ENCODE data around the gene CATSPERE.

The CATSPERE gene

DNA sequence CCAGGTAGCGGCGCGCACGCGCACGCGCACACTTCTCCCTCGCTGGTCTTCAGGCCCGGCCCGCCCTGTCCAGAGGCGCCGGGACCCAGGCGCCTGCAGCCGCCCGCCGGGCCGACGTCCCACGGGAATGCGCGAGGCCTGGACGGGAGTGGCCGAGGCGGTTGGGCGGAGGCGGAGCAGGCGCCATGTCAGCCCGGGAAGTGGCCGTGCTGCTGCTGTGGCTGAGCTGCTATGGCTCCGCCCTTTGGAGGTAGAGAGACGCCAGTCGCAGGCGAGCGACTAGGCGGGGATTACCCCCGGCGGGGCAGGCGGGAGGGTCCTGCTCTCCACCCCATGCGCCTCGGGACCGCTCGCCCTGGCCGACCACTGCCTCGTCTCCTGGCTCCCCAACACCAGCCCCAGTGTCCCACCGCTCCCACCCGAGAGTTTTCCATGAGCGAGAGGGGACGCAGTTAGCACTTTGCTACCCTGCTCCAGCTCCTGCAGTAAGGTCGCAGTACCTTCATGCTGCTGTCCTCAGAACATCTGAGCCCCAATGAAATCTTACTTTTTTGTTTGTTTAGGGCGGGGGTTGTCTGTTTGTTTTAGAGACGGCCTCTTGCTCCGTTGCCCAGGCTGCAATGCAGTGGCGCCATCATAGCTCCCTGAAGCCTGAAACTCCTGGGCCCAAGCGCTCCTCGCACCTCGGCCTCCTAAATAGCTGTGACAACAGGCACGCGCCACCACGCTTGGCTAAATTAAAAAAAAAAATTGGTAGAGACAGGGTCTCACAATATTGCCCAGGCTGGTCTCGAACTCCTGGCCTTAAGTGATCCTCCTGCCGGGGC, at the start of gene CATSPERE:
TSS of gene CATSPERE (plus strand) at position 29 of the 827 bp plus-strand sequence. CDS start at position 186, 157 bp downstream.
- DNase-seq (ENCODE audit: low read depth): peak; percentile 37

GRCh38 chr1:244412176-244412575, 48.9 kb upstream of the CATSPERE start:
- DNase-seq (ENCODE audit: low read depth): no peak

DNA sequence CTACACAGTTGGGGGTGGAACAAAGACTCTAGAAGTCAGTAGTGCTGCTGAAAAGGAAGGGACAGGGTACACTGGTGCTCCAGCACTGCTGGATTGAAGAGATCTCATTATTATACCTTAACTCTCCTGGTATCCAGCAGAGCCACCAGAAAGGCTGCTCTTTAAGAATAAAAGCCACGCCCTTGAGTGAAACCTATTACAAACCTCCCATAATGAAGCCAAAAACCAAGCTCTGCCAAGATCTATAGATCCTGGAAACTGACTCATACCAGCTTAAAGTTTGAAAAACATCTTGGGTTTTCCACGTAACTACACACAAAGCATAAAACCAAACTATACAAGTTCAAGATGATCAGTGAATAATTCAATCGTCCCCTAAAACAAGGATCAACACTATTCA, 47.3 kb upstream of the CATSPERE start:
- no peak for DNase-seq (ENCODE audit: low read depth)

- DNase-seq (ENCODE audit: low read depth): no peak
Measured at GRCh38 chr1:244414543-244414942, 46.5 kb upstream of the CATSPERE start.

DNA sequence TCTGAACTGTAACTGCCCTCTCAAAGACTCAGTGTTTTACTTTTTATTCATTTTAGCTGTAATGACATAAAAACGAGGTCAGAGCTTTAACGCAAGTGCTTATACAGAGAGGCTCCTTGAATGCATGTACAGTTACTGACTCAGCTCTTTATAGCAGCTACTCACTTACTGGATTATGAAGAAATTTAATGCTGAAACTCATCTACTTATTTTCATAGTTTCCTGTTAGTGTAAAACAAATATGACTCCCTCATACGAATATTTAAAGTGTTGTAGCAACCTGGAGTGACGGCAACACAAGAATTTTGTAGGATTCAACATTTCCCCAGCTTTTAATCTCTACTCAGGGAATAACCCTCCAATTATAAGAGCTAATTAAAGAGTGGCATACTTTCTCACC, 42.0 kb upstream of the CATSPERE start:
- DNase-seq (ENCODE audit: low read depth): no peak

DNA sequence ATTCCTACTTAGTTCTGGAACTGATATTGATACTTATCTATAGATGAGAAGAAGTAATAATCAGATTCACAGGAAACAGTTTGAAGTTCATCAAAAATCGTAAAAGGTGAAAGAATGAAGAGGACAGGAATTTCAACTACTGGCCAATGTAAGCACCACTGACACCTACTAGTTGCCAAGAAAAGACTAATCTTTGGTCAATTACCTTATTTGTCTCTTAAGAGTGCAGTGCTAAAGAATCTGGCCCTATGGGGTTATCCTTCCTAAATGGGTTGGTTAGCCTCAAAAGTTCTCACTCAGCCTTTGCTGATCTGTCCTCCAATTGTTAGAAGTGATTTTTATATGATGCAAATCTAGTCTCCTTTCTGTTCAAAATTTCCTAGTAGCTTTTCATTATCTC, 38.9 kb upstream of the CATSPERE start:
- no peak for DNase-seq (ENCODE audit: low read depth)

- no peak for DNase-seq (ENCODE audit: low read depth)
Measured at GRCh38 chr1:244424649-244425334, 36.3 kb upstream of the CATSPERE start.

GRCh38 chr1:244427647-244428046, 33.4 kb upstream of the CATSPERE start:
- no peak for DNase-seq (ENCODE audit: low read depth)

- no peak for DNase-seq (ENCODE audit: low read depth)
Measured at GRCh38 chr1:244429818-244430217, 31.3 kb upstream of the CATSPERE start.

DNA sequence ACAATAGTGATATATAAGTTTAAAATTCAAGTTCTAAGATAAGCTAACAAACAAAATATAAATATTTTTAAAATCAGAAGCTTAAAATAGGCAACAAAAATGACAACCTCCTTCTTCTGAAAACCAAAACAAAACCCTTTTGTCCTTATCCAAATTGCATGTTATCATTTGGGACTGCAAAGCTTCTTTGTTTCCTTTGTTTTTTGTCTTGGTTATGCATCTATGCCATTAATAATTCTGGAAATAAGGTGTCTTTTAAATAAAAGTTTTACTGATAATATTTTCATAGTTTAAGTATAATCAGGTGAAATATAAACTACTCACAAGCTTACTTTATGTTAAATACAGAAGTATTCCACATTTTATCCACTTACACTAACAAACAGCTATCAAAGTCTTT, 29.9 kb upstream of the CATSPERE start:
- no peak for DNase-seq (ENCODE audit: low read depth)

- DNase-seq (ENCODE audit: low read depth): no peak
Measured at GRCh38 chr1:244435562-244436205, 25.4 kb upstream of the CATSPERE start.

DNA sequence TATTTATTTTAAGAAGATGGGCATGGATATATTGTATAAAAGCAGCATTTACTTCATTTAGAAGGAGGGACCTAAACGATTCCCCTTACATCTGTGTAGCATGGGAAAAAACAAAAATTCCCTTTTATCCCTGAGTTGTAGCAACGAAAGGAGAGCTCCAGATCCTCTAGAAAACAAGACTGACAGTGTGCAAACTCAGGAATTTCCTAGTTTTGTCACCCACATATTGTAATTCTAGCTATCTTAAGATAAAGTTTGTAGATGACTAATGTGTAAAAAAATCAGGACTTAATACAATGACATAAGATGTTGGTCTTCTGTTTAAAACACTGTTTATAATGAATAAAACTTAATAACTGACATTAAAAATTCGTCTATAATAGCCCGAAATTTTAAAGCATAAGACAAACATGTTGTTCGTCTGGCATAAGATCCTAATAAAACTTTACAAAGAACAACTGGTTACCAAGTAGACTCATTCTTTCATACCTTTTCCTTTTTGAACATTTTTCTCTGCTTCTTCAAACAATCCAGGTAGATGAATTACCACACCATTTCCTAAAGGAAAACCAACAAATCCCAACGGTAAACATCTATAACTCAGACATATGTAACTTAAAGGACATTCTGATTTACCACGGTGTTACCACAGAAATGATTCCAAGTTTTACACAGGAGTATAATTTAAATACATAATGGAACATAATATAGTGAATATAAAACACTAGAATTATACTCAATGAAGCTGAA, 24.6 kb upstream of the CATSPERE start:
- no peak for DNase-seq (ENCODE audit: low read depth)

DNA sequence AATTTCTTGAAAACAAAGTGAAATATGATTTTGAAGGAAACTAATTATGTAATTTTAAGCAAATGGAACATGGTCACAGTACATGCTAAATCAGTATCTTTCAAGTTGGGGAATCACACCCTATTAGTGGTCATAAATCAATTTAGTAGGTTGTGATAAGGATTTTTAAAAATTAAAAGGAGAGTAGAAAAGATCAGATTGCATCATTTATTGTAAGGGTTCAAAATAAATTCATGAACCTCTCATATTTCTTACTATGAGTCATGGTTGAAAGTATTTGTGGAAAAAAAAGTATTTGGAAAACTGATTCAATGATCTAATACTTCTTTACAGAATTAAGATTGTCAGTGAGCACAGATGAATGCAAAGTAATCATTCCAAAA, 24.0 kb upstream of the CATSPERE start:
- DNase-seq (ENCODE audit: low read depth): no peak

DNA sequence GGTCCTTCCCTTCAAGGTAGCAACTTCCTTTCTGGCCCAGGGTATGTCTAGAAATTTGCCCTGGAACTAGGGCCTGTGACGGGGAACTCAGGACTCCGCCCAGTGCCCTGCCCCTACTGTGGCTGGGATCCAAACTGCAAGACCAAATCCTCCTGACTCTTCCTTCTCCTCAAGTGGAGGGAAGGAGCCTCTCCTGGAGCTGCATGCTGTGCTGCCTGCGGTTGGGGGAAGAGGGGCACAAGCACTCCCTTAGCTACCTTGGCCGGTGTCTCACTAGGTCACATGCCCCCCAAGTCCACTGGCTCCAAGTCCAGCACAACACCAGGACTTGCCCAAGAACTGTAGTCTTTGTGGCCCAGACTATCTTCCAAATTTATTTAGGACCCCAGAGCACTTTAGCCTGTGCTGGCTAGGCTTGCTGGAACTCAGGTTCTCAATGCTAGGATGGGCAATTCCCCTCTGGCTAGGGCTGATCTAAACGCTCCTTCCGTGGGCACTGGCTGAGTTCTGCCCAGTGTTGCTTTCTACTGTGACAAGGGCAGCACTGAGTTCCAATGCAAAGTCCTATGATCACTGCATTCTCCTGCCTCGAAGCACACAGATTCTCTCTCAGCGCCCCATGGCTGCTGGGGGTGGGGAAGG, 21.6 kb upstream of the CATSPERE start:
- no peak for DNase-seq (ENCODE audit: low read depth)

GRCh38 chr1:244442850-244443249, 18.2 kb upstream of the CATSPERE start:
- DNase-seq (ENCODE audit: low read depth): no peak

DNA sequence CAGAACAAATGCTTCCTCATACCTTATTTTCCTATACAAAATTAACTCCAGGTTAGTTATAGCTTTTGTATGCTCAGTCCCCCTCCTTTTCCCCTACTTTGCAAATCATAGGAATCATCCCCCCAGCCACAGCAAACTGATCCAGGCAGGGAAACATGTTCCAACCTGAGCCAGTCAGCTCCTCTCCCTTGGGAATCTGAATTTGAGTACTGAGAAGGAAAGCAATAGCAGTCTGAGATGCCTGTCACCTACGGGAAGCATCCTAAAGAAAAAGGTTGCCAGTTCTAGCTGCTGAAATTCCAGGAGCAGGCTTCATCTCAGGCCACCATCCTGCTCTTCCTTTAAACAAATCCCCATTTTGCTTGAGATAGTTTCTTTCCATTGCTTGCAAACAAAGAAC, 16.2 kb upstream of the CATSPERE start:
- DNase-seq (ENCODE audit: low read depth): no peak

DNA sequence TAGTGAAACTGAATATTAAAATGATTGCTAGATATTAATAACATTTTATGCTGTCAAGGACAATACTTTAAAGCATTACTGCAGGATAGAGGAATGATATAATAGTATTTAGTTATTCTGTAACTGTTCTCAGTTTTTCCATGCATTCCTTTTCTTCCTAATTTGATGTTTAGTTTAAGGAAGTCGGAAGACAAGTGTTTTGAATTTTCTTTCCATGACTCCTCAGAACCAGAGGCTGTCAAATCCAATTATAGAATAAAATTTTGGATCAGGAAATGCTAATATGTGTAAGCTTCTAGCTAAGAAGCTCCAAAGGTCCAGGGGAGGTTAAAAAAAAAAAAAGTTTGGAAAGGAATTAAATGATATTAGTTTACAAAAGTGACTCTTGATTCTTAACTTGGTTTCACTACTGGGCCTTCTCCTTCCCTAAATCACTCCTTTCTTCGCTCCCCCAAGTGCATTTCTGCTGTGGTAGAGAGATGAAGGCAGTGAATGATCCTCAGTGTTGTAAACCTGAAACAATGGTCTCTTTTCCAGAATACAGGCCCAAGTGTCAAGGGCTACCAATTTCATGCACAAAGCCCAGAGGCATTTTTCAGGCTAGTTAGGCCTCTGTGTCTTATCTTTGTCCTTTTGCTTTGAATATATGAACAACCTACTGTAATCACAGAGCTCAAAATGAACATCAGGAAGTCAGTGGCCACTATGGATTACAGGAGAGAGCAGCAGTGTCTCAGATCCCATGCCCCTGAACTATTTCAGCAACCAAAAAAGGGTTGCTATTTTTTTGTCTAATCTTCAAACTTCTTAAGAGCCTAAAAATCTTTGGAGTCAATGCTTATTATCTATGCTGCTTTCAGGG, 15.5 kb upstream of the CATSPERE start:
- DNase-seq (ENCODE audit: low read depth): no peak

DNA sequence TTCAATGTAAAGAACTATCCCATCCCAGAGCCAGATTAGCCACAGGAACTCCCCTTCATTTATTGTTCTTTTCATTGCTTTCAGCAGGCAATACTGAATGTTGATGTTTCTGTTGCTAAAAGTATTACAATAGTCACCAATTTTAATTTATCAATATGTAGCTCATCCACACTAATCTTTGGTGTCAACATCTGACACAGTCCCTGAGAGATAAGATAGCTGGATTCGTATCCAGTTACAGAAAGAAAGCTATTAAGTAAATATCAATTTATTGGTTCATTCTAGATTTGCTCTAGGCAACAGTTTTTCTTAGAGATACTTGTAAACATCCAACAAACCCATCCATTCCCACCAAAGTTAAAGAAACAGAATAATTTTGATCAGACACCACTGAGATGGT, 14.0 kb upstream of the CATSPERE start:
- no peak for DNase-seq (ENCODE audit: low read depth)

DNA sequence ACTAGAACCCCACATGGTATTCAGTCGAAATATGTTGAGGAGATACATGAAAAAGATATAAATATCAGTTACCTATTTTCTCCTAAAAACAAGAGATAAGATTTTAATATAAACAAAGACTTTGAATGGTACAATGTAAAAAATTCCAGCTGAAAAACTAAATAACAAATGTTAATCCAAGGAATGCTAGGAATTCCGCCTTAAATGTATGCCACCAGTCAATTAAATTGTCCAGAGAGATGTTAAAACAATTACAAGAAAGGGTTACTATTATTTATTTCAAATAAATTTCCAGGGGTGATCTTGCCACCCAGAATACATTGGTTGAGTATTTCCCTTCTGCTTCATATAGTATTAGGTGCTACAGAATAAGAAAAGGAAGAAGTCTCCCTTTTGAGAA, 13.5 kb upstream of the CATSPERE start:
- no peak for DNase-seq (ENCODE audit: low read depth)

GRCh38 chr1:244448279-244449036, 12.6 kb upstream of the CATSPERE start:
- no peak for DNase-seq (ENCODE audit: low read depth)
